HL-60 (cell line): ENCODE data around the gene PTPRM.

Source experiments
- DNase-seq, 2 experiments: peaks; one replicate each; pipeline ENCODE4 v3.0.0-alpha.2; 2010 to 2020; ENCODE audit warnings: low read depth in 1 of 2, low spot score in 1 of 2
- H3K27ac ChIP-seq: fragments of 250-450 bp; sonication (Bioruptor Pico); replicated peaks from 2 replicates; pipeline ENCODE4 v1.5.1; 2020; ENCODE audit warnings: mild to moderate bottlenecking, moderate library complexity
- H3K27me3 ChIP-seq: fragments of 250-450 bp; sonication (Bioruptor Pico); 2 replicates; pipeline ENCODE4 v1.5.1; 2021; ENCODE audit warnings: mild to moderate bottlenecking, moderate library complexity; ENCODE audit not compliant: insufficient read depth, poor library complexity, severe bottlenecking
- H3K4me3 ChIP-seq: replicated peaks from 2 replicates; pipeline ENCODE4 v1.5.1; 2011; ENCODE audit warnings: mild to moderate bottlenecking, control low read depth, low read length; ENCODE audit not compliant: insufficient read depth
- CTCF ChIP-seq: IDR thresholded peaks from one replicate; pipeline ENCODE4 v1.5.1; 2011; ENCODE audit warnings: low read length, control low read depth, inconsistent platforms; ENCODE audit not compliant: insufficient read depth
- GABPA ChIP-seq: IDR thresholded peaks from 2 replicates; pipeline ENCODE4 v1.6.1; 2012; ENCODE audit warnings: low read depth
- POLR2AphosphoS5 ChIP-seq: IDR thresholded peaks from 2 replicates; pipeline ENCODE4 v1.6.1; 2012; ENCODE audit warnings: low read depth
- REST ChIP-seq: IDR thresholded peaks from 2 replicates; pipeline ENCODE4 v1.6.1; 2012; ENCODE audit warnings: low read depth; ENCODE audit not compliant: insufficient replicate concordance
- SPI1 ChIP-seq: IDR thresholded peaks from 2 replicates; pipeline ENCODE4 v1.6.1; 2012; ENCODE audit warnings: low read depth, mild to moderate bottlenecking, borderline replicate concordance

PTPRM gene

GRCh38 chr18:8080092-8080491 lies 513.0 kb downstream of the PTPRM start:
- no peak for DNase-seq
- Histone ChIP-seq H3K27ac (no peak overlapping the region), H3K27me3 (no peaks in the 10 kb centered on the region), H3K4me3 (no peak overlapping the region)
- TF ChIP-seq GABPA (no peak), REST (no peak), POLR2AphosphoS5 (no peak)

- no peak for TF ChIP-seq SPI1
- no peak for TF ChIP-seq REST
- no peak for TF ChIP-seq CTCF
- TF ChIP-seq POLR2AphosphoS5 = no peak
- no peak for TF ChIP-seq GABPA
- Histone ChIP-seq H3K4me3 (no peak overlapping the region), H3K27ac (no peak overlapping the region), H3K27me3 (no peaks in the 10 kb centered on the region)
- no peak for DNase-seq
Measured at GRCh38 chr18:8081267-8081666, 514.2 kb downstream of the PTPRM start.

GRCh38 chr18:8081872-8082553 lies 514.9 kb downstream of the PTPRM start:
- Histone ChIP-seq H3K27ac (no peak overlapping the region), H3K27me3 (no peaks in the 10 kb centered on the region), H3K4me3 (no peak overlapping the region)
- DNase-seq = no peak
- no peak for TF ChIP-seq GABPA
- TF ChIP-seq REST = no peak
- no peak for TF ChIP-seq SPI1
- TF ChIP-seq CTCF = no peak
- TF ChIP-seq POLR2AphosphoS5 = no peak
